GM21515 (cell line): Measurements from ENCODE around the gene WDR13.
A peak's percentile ranks its signal among the peaks of the same experiment; 100 is the strongest.
"Not testable (repeated sequence)": the region's sequence is repeated elsewhere in the genome, so short reads cannot be mapped to it uniquely, and the experiment has no call there.

Source experiments
- ATAC-seq: cut with Tn5 transposase; IDR thresholded peaks from one replicate; pipeline ENCODE4 v1.9.1; 2021; ENCODE audit not compliant: unreplicated experiment

The WDR13 gene

DNA sequence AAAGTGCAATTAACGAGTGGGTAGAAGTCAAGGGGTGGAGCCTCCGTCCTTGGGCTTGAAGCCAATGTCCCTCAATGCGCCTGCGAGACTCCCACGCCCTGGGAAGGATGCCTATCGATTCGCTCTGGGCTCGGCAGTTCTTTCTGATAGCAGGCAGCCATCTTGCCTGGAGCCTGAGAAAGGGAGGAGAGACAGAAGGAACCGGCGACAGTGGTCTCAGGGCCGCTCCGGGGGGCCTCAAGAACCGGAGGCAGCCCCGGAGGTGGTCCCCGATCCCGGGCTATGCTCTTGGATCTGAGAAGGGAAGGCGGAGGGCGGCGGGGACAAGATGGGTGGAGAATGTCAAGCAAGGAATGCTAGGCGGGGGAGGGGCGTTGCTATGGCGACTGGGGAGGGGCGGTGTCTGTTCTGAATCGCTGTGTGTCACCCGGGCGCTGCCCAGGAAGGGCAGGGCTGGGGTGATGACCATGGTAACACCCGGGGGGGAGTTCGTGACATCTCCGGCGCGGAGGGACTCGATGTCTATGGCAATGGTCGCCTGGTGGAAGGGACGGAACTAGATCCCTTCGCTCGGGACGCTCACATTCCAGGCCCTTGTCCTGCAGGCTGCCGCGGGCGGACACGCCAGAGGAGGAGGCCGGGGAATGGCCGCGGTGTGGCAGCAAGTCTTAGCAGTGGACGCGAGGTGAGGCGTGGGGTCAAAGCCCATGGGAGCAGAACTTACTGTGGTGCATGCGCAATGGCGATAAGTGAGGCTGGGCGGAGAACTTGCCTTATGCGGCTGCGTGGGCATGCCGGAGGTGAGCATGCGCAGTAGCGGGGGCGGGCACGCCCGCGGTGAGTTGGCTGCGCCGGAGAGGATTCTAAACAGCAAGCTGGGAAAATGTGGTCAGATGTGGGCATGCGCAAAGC is at the start of gene WDR13:
TSS of gene WDR13 (plus strand) at position 140 of the 912 bp plus-strand sequence. CDS start at position 645, 505 bp downstream.
- ATAC-seq: peak; percentile 63

DNA sequence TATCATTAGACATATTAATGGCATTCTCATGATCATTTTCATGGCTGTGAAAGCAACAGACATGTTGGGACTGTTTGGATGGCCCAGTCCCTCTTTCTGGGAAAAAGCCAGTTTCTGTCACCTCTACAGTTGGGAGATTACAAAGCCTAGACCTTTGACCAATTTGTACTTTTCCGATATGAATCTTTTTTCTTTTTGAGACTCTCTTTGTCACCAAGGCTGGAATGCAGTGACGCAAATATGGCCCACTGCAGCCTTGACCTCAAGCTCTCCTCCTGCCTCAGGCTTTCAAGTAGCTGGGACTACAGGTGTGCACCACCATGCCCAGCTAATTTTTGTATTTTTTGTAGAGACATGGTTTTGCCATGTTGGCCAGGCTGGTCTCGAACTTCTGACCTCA is 48.4 kb upstream of the WDR13 start:
- ATAC-seq: no peak

DNA sequence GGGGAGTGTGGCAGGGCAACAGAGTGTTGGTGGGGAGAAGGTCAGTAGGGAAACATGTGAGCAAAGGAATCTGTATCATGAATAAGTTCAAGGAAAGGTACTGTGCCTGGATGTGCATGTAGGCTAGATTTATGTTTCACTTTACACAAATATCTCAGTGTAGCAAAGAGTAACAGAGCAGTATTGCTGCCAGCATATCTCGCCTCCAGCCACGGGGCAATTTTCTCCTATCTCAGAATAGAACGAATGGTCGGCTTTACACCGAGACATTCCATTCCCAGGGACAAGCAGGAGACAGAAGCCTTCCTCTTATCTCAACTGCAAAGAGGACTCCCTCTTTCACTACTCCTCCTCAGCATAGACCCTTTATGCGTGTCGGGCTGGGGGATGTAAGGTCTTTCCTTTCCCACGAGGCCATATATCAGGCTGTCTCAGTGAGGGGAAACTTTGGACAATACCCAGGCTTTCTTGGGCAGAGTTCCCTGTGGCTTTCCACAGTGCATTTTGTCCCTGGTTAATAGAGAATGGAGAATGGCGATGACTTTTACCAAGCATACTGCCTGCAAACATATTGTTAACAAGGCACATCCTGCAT is 41.5 kb upstream of the WDR13 start:
- not testable (repeated sequence) for ATAC-seq

DNA sequence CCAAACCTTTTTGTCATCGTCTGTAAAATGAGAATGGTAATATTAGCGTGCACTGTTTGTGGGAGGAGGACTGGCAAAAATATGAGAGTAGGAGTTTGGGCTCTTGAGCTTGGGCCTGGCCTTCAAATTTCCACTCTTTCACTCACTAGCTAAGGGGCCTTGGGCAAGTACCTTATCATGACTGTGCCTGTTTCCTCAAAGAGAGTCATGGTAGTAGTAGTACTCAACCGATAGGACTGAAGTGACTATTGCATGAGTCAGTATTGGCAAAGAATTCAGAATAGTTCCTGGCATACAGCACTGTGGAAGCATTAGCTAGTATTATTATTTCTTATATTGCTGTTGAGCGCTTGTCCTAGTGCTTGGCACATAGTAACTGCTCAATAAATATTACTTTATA is 39.0 kb upstream of the WDR13 start:
- ATAC-seq: no peak

DNA sequence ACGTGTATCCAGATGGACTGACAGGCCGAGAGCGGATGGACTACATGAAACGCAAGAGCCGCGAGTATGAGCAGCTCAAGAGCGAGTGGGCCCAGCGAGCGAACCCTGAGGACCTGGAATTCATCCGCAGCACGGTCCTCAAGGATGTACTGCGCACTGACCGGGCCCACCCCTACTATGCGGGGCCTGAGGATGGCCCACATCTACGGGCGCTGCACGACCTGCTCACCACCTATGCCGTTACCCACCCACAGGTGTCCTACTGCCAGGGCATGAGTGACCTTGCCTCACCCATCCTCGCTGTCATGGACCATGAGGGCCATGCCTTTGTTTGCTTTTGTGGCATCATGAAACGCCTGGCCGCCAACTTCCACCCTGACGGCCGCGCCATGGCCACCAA is 37.7 kb upstream of the WDR13 start:
- no peak for ATAC-seq

DNA sequence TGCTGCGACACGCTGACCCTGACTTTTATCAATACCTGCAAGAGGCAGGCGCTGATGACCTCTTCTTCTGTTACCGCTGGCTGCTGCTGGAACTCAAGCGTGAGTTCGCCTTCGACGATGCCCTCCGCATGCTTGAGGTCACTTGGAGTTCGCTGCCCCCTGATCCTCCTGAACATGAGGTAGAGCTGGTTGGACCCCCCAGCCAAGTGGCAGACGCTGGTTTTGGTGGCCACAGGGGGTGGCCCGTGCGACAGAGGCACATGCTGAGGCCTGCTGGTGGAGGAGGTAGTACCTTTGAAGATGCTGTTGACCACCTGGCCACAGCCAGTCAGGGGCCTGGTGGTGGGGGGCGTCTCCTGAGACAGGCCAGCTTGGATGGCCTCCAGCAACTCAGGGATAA is 37.2 kb upstream of the WDR13 start:
- no peak for ATAC-seq

DNA sequence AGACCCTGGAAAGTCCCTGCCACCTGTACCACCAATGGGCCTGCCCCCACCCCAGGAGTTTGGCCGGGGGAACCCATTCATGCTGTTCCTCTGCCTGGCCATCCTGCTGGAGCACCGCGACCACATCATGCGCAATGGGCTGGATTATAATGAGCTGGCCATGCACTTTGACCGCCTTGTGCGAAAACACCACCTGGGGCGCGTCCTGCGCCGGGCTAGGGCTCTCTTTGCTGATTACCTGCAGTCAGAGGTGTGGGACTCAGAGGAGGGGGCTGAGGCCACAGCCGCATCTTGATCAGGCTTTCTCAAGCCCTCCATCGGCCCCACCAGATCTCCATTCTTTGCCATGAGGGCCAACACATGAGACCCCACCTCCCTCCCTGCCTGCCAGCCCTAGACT is 36.6 kb upstream of the WDR13 start:
- no peak for ATAC-seq

DNA sequence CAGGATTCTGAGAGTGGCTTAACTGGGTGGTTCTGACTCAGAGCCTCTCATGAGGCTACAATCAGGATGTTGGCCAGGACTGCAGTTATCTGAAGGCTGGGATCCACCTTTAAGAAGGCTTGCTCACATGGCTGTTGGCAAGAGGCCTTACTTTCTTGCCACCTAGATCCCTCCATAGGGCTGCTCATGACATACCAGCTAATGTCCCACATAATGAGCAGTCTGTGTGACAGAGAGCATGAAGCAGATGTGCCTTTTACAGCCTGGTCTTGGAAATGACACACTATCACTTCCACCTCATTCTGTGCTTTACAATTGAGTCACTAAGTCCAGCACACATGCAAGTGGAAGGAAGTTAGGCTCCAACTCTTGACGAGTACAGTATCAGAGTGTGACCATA is 27.3 kb upstream of the WDR13 start:
- ATAC-seq: no peak

DNA sequence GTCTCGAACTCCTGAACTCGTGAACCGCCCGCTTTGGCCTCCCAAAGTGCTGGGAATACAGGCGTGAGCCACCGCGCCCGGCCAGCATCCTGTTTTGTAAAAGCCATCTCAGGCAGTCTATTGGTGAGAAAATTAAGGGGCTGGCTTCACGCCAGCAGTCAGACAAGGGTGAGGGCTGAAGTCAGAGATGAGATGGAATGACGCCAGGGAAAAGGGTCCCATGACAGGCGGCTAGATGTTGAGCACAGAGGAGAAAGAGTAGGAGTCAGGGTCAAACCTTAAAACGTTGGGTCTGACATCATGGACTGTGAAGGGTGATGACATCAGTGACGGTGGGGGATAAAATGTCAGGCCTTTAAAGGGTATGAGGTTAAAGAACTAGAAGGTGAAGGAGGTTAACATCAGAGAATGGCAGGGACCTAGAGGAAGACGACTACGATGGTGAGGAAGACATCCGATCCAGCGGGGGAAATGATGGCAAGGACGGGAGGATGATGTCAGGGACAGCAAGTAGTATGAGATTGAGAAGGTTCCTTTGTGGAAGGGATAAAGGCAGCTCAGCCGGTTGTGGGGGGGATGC is 23.5 kb upstream of the WDR13 start:
- peak; percentile 8 for ATAC-seq

DNA sequence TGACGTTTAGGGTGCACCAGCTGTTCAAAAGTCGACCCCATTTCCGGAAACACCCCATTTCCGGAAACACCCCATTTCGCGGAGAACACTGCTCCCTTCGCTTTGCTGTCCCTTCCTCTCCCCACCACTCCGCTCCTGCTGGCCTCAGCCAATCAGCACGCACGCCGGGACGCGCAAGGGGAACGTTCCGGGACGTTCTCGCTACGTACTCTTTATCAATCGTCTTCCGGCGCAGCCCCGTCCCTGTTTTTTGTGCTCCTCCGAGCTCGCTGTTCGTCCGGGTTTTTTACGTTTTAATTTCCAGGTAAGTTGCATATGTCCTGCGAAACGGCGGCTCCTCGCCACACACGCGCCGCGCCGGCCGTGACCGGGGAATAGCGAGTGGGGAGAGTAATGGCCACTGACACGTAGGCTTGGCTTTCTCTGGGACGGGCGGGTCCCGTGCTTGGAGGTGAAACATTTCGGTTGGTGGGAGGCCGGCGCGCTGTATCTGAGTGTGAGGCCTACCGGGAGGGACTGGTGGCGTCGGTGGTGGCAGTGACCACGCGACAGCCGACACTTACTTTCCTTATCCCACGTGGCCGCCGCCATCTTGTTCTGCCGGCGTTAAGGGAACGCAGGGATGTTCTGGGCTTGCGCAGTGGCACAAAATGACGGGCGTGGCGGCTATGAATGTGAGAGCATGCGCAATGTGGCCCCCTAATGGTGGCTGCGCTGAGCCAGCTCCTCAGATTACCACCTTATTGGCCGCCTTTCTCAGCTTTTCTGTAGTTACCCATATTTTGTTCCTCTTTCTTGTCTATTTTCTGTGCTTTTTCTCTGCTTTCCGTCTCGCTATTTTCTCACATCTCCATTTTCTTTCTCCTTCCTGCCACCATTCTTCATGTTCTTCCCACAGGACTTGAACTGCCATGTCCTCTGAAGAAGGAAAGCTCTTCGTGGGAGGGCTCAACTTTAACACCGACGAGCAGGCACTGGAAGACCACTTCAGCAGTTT is 22.7 kb upstream of the WDR13 start, which contains the start of gene RBM3:
TSS of gene RBM3 (plus strand) at position 215 of the 997 bp plus-strand sequence. CDS start at position 912, 697 bp downstream.
- ATAC-seq: peak; percentile 83

DNA sequence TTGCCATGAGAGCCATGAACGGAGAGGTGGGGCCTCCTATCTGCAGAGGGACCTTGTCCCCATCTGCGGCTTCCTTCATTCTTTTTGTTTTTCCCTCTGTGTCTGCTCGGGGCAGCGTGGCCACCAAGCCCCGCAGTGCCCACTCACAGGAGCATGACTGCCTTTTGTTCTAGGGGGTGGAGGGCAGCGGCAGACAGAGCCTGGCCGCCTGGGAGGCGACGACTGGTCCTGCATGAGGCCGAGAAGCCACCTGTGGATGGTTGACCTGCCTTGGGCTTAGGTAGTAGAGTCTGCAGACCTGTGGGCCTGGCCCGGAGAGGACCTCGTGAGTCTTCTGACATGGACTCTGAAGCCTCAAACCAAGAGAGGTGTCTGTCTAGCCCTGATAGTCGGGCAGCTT is 21.6 kb upstream of the WDR13 start:
- ATAC-seq: no peak

DNA sequence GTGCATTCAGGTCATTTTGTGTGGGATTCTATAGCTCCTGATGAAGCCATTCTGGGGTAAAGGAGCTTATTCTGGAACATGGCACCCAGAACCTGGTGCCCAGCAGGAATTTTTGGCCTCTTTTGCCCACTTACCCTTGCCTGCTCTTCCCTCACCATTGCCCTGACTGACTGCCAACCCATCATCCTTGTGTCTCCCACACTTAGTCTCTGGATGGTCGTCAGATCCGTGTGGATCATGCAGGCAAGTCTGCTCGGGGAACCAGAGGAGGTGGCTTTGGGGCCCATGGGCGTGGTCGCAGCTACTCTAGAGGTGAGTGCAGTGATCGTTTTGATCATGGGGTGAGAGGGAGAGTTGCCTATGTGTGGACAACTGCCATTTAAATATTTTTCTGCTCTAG is 21.2 kb upstream of the WDR13 start:
- no peak for ATAC-seq

DNA sequence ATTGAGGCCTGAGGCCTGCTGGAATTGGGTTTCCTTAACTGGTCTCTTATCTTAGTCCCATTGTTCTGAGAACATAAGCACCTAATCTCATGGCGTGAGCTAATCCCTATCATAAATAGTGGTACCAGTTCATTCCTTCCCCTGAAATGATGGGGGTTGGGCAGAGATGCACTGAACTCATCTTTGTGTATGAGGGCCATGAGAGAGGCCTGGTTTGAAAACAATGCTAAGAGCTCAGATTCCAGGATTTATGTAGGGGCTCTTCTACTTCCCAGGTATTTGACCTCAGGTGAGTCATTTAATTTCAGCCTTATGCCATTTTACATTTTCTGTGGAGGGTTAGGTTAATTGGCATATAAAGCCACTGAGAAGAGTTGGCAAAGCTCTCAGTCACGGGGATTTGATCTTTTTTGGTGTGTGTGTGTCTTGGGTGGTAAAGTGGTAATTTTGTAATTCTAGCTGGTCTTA is 18.6 kb upstream of the WDR13 start:
- ATAC-seq: no peak

DNA sequence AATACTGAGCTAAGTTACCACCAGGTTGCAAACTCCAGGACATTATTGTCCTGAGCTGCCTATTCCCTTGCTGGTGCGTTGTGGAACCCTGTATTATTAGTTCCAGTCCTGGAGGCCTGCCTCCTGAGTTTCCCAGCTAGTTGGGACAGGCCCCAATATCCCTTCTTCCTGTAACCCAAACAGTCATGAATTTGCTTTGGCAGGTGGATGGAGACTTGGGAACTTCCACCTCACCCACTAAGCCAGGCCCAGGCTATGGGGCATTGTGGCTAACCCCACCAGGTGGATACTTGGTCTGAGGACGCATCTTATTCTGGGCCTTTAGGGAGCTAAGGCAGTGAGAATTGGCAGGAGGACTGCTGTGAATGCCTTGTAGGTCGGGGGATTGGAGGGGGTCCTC is 18.0 kb upstream of the WDR13 start:
- no peak for ATAC-seq

DNA sequence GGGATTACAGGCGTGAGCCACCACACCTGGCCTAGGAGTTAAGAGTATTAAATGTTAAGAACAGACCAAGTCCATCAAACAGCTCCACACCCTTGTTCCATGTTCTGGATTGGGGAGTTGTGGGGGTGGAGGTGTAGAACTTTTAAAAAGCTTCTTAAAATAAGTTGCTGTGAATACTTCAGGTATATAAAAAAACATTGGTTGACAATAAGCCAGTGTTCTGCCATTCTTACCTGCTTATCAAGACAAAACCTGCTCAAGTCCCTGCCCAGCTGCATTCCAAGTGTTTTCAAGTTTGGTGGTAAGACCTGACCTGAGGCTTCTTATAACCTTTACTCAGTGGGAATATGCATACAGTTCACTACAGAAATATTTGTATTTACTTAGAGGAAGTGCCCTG is 16.6 kb upstream of the WDR13 start:
- no peak for ATAC-seq

DNA sequence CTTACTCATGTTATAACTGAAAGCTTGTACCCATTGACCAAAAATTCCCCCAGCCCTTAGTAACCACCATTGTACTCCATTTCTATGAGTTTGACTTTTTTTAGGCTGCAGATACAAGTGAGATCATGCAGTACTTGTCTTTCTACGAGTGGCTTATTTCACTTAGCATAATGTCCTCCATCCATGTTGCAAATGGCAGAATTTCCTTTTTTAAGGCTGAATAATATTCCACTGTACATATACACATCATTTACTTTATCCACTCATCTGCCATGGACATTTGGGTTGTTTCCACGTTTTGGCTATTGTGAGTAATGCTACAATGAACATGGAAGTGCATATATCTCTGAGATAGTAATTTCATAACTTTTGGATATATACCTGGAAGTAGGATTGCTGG is 12.6 kb upstream of the WDR13 start:
- no peak for ATAC-seq

DNA sequence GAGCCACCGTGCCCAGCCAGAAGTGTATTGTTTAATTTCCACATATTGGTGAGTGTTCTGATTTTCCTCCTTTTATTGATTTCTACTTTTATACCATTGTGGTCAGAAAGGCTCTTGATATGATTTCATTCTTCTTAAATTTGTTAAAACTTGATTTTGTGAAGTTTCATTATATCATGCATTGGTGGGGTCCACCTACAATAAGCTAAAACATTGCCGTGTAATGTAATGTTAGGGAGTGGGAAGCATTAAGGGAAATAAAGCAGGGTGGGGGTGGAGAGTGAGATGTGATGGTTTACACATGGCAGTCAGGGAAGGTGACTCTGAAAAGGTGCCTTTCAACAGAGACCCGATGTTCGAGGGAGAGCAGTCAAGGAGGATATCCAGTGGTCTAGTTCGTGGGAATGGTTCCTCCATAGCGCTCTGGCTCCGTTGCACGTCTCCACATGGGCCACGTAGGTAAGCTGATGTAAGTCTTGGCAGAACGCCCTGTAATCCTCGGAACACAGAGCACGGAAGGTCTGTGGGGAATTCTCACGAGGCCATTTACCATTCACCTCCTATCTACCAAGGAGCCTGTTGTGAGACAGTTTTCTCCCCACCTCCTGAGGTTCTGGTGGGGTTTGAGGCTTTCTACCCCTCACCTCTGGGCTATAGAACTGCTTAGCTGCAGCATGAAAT is 7.7 kb upstream of the WDR13 start:
- no peak for ATAC-seq

DNA sequence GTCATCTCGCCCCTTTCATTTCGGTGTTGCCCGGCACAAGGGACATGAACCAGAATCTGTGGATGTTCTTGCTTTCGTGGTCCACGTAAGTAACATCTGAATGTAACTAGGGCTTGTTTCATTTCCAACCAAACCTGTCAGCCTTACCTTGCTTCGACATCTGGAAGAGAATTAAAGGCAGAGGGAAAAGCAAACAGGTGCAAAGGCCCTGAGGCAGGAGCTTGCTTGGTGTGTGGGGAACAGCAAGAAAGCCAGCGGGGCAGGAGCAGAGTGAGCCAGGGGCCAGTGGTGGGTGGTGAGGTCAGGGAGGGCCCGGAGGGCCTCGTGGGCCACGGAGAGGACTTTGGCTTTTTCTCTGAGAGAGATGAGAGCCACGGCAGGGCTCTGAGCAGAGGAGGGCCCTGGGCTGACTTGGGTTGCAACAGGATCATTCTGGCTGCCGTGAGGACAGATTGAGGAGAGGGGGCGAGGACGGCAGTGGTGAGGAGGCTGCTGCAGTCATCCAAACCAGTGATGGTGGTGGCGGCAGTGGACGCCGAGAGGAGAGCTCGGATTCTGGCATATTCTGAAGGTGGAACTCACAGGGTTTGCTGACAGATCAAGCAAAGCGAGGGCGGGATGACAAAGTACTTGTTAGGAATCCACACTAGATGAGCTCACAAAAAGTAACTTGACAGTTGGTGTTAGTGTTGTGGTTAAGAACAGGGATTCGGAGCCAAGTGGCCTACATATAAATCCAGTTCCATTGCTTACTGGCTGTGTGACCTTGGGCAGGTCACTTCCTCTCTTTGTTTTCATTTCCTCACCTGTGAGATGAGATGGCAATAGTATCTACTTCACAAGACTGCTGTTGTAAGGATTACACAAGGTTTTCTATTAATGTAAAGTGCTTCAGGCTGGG is 6.8 kb upstream of the WDR13 start:
- no peak for ATAC-seq

DNA sequence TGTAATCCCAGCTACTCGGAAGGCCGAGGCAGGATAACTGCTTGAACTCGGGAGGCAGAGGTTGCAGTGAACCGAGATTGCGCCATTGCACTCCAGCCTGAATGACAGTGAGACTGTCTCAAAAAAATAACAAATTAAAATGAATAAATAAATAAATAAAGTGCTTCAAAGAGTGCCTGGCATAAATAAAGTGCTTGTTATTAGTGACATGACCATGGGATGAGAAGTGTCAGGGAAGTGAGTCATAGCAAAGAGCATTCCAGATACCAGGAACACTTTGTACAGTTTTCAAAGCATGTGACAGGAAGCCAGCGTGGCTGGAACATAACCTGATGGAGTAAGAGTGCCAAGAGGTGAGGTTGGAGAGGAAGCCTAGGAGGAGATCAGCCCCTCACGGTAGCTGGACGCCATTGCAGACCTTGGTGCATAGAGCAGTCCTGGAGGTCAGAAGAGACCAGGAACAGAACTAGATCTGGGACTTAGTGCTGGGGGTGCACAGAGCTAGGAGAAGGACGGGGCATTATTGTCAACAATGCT is 6.0 kb upstream of the WDR13 start:
- no peak for ATAC-seq
